HG03108 (cell line): ENCODE measurements around the gene SDCBP2.

Source experiments
- ATAC-seq: cut with Tn5 transposase; IDR thresholded peaks from one replicate; pipeline ENCODE4 v1.9.1; 2021; ENCODE audit warnings: moderate library complexity; ENCODE audit not compliant: unreplicated experiment

The SDCBP2 gene

GRCh38 chr20:1298888-1299511 lies 29.9 kb downstream of the SDCBP2 start:
- no peak for ATAC-seq

GRCh38 chr20:1298166-1298565 lies 30.8 kb downstream of the SDCBP2 start:
- no peak for ATAC-seq

GRCh38 chr20:1297486-1297885 lies 31.5 kb downstream of the SDCBP2 start:
- ATAC-seq, result no peak

- no peak for ATAC-seq
These were observed 32.0 kb downstream of the SDCBP2 start for GRCh38 chr20:1296922-1297321.

GRCh38 chr20:1296117-1296610 lies 32.8 kb downstream of the SDCBP2 start:
- no peak for ATAC-seq

DNA sequence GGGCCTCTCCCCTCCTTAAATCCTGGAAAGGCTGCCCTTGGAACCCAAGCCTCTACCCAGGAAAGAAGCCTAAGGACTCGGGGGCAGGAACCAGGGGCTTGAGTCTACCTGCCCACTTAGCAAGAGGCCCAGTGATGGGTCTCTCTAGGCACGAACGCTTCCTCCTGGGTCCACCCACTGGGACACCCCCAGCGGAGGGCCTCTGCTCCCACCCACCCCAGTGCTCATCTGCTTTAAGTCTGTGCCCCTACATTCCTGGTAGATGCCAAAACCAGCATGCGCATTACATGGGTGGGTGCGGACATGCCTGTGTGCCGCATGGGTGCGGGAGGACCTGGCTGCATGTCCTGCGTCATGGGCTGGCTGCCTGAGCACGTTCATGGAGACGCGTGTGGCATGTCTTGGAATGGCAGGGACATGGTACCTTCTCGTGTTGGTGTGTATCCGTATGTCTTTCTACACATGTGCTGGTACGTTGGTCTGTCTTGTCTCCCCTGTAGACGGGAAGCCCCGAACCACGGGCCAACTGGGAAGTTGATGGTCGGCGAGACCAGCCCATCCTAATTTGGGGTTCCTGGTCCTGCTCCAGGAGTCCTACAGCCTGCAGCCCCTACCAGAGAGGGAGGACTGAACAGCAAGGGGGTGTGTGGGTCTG lies 33.5 kb downstream of the SDCBP2 start:
- no peak for ATAC-seq

DNA sequence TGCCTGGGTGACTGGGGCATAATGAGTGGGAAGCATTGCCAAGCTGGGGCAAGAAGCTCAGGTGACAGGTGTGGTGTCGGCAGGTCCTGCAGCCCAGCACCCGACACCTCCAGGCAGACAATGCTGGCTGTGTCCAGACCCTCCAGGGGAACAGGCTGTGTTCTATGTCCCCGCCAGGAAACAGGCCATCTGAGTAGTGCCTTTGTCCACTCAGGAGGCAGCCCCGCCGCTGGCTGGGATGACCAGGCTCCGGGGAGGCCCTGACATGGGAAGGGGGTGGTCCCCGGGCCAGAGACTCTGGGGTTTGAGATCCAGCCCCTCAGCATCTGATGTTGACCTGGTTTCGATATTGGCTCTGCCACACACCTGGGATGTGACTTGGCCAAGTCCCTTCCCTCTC lies 34.4 kb downstream of the SDCBP2 start:
- no peak for ATAC-seq

GRCh38 chr20:1293641-1294379 lies 35.1 kb downstream of the SDCBP2 start:
- ATAC-seq, result no peak

DNA sequence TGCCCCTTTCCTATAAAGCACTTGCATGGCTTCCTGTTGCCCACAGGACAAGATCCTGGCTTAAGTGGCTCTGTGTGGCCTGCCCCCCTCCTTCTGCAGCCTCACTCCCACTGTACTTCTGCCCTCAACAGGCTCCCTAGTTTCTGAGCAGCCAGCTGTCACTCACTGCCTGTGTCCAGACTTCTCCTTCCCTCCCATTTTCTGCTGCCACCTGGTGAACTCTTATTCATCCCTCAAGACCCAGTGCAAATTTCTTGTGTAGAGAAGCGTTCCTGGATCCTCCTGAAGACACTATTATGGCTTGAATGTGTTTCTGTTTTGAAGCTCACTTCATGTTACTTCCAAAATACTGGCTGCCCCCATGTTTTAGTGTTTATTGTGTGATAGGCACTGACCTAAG lies 36.3 kb downstream of the SDCBP2 start:
- ATAC-seq, result no peak

DNA sequence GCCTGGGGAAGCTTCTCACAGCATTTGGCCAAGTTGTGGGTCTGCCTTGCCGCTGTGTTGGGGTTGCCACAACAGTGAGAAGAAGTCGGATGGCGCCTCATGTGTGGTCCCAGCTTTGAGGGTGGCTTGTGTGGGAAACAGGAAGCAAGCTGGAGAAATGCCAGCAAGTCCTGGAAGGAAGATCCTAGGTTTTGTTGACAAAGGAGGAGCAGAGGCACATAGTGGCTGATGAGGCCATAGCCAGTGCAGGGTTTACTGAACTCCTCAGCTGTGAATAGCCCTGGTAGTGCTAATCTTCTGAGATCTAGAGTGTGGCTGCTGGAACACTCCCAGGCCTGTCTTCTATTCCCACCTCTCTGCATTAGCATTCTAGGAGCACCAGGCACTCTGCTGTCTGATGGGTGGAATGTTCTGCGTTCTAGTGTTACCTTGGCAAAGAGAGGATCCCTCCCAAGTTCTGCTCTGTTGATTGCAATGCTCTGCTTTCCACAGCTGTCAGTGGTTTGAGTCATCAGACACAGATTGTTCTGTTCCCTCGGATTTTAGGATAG lies 37.7 kb downstream of the SDCBP2 start:
- ATAC-seq, result no peak

GRCh38 chr20:1287787-1288569 lies 41.0 kb downstream of the SDCBP2 start:
- ATAC-seq, result no peak

DNA sequence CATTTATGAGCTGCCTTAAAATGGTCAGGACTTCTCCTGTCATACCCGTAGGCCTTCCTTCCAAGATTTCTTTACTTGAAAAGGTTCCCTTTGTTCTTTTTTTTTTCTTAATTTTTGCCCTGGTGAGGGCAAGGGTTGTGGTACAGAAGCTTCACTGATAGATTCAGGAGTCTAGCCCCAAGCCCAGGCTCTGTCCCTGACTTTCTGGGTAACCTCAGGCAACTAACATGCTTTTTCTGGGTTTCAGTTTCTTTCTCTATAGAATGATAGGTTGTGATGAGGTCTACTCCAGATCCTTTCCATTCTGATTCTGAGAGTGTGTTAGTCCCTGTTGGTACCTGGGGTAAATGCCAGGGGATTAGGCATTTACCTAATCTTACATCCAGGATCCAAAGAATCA lies 41.6 kb downstream of the SDCBP2 start:
- no peak for ATAC-seq

DNA sequence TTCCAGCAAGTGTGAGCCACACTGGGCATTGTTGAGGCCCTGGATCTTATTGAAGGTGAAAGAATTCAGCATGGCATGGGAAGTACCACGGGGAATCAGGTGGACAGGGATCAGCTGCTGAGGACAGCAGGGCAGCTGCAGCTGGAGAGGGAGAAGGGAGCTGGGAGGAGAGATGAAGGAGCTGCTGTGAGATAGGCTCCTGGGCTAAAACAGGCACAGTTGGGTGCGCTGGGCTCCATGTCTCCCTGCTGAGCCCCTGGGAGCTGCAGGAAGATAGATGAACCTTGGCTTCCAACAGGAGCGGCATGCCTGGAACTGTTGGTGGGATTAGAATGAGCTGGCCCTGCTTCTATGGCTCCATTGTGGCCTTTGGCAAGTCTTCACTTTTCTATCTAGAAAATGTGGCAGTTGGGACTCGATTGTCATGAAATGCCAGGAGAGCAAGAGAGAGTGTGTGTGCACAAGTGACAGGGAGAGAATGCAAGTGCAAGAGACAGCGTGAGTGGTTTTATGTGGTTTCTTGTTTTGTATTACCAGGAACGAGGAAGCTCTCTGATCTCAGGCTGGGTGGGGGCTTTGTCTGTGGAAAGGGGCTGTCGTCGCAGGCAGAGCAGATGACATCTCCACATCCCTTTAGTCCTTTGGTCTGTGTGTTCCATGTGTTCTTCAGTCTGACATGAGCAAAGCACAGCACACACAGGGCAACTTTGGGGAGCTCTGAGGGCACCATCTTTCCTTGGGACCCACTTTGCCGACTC lies 42.5 kb downstream of the SDCBP2 start:
- ATAC-seq, result no peak

GRCh38 chr20:1283522-1284510 lies 45.1 kb downstream of the SDCBP2 start:
- ATAC-seq, result no peak

- no peak for ATAC-seq
These were observed 46.0 kb downstream of the SDCBP2 start for GRCh38 chr20:1282966-1283365.

- no peak for ATAC-seq
These were observed 47.5 kb downstream of the SDCBP2 start for GRCh38 chr20:1281279-1282057.

DNA sequence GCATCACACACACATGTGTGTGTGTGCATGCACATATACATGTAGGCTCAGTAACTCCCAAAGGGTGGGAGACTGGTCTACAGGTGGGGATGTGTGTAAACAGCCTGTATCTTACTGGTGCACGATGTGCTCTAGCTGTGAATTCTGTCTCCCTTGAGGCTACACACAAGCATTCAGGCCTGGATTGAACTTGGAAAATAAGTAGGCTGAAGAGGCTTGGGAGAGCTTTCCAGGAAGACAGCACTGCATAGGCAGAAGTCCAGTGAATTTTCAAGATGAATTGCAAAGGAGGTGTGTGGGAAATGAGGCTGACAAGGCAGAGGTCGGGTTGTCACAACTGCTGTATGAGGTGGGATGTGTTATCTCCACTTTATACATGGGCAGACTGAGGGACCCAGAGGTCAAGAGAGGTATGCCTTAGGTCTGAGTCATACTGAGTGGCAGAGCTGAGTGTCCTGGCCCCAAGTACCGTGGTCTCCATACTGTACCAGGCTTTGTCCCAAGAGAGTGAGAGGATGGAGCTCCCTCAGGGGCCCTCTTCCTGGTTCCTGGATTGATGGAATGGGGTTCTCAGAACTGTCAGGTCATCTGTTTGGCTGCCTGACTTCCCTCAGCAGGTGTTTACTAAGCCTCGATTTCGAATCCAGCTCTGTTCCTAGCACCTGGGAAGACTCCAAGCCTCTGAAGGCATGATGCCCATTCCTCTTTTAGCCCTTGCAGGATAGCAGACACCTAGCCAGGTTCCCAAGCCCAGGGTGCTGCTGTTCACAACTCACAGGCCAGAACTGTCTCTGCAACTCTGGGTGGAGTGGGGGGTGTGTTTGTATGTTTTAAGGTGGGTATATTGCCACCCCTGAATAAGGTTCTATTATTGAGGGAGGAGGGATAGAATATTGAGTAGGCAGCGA lies 48.5 kb downstream of the SDCBP2 start:
- no peak for ATAC-seq
